ENCODE data around the gene FARP1.
"Not testable (repeated sequence)": the region's sequence is repeated elsewhere in the genome, so short reads cannot be mapped to it uniquely, and the experiment has no call there.

FARP1 gene

GRCh38 chr13:98406427-98406826 lies 263.5 kb downstream of the FARP1 start:
- no peak for DNase-seq

- DNase-seq: no peak
Measured at GRCh38 chr13:98406971-98407370, 264.1 kb downstream of the FARP1 start.

DNA sequence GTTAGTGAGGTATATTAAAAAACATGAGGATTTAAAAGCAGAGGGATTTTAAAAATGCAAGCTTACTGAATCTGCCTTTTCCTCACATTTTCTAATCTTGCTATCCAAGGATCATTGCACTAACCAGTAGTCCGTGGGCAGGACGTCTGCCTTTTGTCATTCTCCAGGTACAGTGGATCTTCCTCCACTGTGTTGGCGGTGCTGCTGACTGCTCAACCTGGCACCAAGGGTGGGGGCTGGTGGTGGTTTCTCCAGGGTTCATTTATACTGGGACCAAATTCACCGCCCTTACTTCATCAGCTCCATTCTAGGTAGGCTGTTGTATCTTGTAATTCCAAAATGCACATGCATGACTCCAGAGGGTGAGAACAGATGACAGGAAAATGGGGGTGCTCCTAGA lies 264.7 kb downstream of the FARP1 start:
- DNase-seq: no peak

- DNase-seq: no peak
Measured at GRCh38 chr13:98409281-98409680, 266.4 kb downstream of the FARP1 start.

DNA sequence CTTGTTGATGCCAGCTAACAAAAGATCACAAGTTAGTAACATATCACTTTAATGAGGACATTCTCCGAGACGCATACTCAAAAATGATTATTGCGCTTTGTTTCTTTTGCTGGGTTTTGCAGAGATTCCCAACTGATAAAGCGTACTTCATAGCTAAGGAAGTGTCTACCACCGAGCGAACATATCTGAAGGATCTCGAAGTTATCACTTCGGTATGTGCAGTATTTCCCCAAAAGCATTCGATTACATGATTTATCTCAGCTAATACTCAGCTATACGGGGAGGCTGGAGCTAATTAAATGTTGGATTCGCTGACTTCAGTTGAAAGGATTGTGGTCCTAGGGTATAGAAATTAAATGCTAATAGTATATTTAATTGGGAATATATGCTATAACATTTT lies 267.7 kb downstream of the FARP1 start:
- no peak for DNase-seq

GRCh38 chr13:98411013-98411412 lies 268.1 kb downstream of the FARP1 start:
- DNase-seq: no peak

GRCh38 chr13:98411617-98412265 lies 268.8 kb downstream of the FARP1 start:
- no peak for DNase-seq

DNA sequence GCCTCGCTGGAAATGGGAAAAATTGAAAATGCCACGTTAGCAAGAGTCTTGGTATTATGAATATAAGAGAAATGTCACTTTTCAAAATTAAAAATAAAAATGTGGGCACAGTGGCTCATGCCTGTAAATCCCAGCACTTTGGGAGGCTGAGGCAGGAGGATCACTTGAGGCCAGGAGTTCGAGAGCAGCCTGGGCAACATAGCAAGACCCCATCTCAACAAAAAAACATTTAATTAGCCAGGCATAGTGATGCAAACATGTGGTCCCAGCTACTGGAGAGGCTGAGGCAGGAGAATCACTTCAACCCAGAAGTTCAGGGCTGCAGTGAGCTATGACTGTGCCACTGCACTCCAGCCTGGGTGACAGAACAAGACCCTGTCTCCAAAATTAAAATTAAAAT lies 270.4 kb downstream of the FARP1 start:
- not testable (repeated sequence) for DNase-seq

DNA sequence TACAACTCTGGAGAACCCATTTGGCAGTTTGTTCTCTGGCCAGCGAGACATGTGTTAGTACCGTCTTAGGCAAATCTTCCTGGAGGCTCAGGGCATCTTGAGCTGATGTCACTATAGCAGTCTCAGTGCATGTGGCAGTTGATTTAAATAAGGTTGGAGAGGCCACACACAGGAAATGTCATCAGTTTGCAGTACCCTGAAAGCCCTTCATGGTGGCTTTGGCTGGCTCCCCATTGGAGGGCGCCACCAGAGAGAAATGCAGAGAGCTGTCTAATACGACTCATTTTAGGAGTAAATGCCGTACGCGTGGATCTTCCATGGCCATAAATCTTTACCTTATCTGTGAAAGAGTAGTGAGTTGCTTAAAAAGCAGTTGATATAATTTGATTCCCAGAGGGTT lies 270.9 kb downstream of the FARP1 start:
- no peak for DNase-seq

DNA sequence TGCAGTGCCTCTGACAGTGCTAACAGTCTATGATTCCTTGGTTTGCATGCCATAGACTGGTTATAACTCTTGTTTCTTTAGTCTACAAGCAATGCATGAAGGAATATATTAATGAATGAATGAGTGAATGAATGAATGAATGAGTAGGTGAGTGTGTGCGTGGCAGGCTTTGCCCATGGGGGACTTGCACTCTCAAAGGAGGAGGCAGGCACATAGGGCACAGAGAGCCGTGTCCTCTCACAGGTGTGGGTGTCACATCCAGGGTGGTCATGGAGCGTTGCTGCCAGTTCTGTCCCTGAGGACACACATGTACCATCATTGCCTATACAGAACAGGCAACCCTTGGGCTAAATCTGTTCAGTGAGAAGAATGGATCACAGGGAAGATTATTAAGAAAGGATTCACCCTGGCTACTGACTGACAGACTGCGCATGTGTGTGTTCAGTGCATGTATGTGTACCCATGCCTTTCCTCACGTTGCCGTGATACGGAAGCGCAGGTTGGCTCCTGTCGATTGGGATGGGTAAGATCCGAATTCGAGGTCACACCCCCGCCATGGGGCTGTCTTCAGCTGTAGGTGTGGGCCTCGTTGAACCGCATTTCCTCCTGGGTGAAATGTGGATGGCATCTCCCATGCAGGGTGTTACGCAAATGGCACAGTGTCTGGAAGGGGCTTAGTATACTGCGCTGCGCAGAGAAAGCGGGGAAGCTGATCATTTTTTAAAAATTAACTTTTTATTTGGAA lies 272.6 kb downstream of the FARP1 start:
- no peak for DNase-seq

GRCh38 chr13:98416408-98416807 lies 273.5 kb downstream of the FARP1 start:
- no peak for DNase-seq

- no peak for DNase-seq
Measured at GRCh38 chr13:98419786-98420553, 277.1 kb downstream of the FARP1 start.

DNA sequence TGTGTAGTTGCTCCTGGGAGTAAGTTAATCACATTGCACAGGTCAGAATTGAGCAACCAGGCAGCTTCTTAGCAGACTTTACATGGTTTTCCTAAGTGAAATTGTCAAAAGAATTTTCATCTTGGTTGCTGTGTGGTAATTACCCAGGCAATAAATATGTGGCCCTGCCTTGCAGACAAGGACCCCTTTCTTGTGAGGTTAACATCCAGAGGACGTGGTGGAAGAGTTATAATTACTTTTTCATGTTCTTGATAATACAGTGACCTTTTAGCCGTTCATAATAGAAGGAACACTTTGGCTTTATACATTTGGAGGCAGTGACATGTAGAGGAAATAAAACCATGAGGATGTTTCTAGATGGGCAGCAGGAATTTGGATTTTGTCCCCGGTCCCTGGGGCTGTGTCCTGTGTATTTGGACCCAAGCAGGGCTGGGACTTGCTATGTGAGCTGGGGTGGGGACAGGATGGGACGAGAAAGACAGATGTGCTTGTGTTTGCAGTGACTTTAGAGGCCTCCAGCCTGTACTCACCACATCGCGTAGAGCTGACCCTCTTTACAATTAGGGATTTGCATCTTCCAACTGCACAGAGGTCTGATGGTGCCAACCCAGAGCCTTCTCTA lies 277.8 kb downstream of the FARP1 start:
- no peak for DNase-seq

GRCh38 chr13:98422046-98422445 lies 279.2 kb downstream of the FARP1 start:
- DNase-seq: no peak

- no peak for DNase-seq
Measured at GRCh38 chr13:98423417-98423816, 280.5 kb downstream of the FARP1 start.

DNA sequence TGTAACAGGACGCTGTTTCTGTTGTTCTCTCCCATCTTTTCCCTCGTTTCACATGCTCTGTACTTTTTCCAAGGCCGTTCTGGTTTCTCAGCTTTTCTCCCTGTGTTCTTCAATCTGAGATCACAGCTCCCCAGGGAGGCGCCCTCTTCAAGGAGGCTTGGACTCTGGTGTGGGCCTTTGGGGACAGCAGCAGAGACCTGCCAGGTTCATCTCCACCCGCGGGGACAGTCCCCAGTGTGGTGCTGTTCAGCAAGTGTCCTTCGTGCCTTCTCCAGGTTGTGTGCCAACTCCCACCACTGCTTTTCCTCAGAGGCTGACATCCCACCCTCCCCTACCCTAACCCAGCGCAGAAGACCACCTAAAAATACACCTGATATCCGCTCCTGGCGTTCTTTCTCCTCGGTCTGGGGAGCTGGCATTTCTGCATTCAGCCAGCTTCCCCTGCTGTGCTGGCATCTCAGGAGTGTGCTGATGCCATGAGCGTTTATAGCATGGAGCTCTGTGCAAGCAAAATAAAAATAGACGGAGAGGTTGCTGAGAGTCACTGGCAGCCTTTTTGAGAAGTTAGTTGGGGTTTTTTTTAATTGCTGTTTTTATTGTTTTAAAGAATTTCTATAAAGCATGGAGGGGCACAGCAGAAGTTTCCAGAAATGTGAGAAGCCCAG lies 284.6 kb downstream of the FARP1 start:
- DNase-seq: no peak

GRCh38 chr13:98428256-98428966 lies 285.5 kb downstream of the FARP1 start:
- DNase-seq: no peak

DNA sequence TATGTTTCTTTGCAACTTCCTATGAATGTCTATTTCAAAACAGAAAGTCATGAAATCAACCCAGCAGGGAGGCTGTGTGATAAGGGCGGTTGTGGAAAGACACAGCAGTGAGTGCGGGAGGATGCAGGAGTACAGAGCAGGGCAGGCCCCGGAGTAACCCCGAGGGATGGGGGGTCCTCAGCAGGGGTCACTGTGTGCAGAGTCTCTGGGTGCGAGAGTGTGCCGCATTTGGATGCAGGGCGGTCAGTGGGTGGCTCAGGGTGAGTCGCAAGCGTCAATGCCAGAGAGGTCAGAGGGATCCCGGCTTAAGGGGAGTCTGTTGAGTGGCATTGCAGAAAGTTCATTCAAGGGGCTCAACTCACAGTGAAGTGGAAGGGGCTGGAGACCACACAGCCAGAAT lies 286.2 kb downstream of the FARP1 start:
- no peak for DNase-seq

DNA sequence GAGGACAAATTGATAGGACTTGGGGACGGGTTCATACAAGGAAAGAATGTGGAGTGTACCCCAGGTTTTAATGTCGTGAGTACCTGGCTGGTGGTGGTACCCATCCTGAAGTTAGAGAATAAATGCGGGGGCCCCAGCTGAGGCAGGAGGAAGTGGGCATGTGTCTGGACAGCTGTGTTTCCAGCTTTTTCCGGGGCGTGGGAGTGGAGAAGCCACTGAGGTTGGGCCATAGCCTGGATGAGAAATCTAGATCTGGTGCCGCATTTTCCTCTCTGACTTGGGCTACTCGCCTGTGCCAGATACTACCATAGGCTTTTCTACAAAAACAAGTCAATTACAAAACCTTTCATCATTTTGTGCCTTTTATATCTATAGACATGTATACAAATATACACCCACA lies 286.6 kb downstream of the FARP1 start:
- no peak for DNase-seq

- no peak for DNase-seq
Measured at GRCh38 chr13:98429977-98430736, 287.3 kb downstream of the FARP1 start.

DNA sequence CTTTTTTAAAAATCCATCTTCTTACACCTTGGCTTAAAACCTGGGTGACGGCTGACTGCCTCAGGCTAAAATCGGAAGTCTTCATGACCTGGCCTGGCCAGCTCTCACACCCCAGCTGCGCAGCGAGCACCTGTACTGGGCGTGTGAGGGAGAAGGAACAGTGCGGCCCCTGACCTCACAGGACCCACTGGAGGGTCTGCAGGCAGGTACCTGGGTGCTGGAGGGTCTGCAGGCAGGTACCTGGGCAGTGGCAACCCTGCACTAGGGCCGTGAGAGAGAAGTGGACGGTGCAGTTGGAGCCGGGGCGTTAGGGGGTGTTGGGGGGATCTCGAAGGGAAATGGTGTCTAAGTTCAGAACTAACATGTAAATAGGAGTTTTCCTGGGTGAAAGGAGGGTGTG lies 289.7 kb downstream of the FARP1 start:
- no peak for DNase-seq

- DNase-seq: no peak
Measured at GRCh38 chr13:98433654-98434053, 290.8 kb downstream of the FARP1 start.
